T follicular helper cell (primary cell): ENCODE results near the gene GTF2F2.

Experiments
- DNase-seq: peaks from one replicate; pipeline ENCODE4 v3.0.0-alpha.2; 2020; ENCODE audit warnings: low read depth

GTF2F2 gene

GRCh38 chr13:45122941-45123340, 2.6 kb downstream of the GTF2F2 start:
- DNase-seq, result no peak

GRCh38 chr13:45132369-45133064, 12.2 kb downstream of the GTF2F2 start:
- no peak for DNase-seq

- DNase-seq, result no peak
These were observed 13.2 kb downstream of the GTF2F2 start for GRCh38 chr13:45133396-45134118.

GRCh38 chr13:45136741-45137504, 16.6 kb downstream of the GTF2F2 start:
- no peak for DNase-seq

- DNase-seq, result no peak
These were observed 17.2 kb downstream of the GTF2F2 start for GRCh38 chr13:45137526-45137925.

GRCh38 chr13:45138282-45138681, 18.0 kb downstream of the GTF2F2 start:
- no peak for DNase-seq

- no peak for DNase-seq
These were observed 21.1 kb downstream of the GTF2F2 start for GRCh38 chr13:45141369-45141768.

- no peak for DNase-seq
These were observed 22.4 kb downstream of the GTF2F2 start for GRCh38 chr13:45142440-45143345.

- no peak for DNase-seq
These were observed 23.0 kb downstream of the GTF2F2 start for GRCh38 chr13:45143346-45143751.

GRCh38 chr13:45149964-45150363, 29.7 kb downstream of the GTF2F2 start:
- no peak for DNase-seq

- no peak for DNase-seq
These were observed 36.5 kb downstream of the GTF2F2 start for GRCh38 chr13:45156565-45157361.

GRCh38 chr13:45162194-45162593, 41.9 kb downstream of the GTF2F2 start:
- no peak for DNase-seq

GRCh38 chr13:45162821-45163220, 42.5 kb downstream of the GTF2F2 start:
- no peak for DNase-seq

- no peak for DNase-seq
These were observed 46.5 kb downstream of the GTF2F2 start for GRCh38 chr13:45166858-45167257.

GRCh38 chr13:45167611-45168554, 47.6 kb downstream of the GTF2F2 start:
- no peak for DNase-seq

GRCh38 chr13:45168555-45168930, 48.2 kb downstream of the GTF2F2 start:
- no peak for DNase-seq

- no peak for DNase-seq
These were observed 54.2 kb downstream of the GTF2F2 start for GRCh38 chr13:45174478-45174877.

GRCh38 chr13:45178349-45179162, 58.2 kb downstream of the GTF2F2 start:
- DNase-seq, result no peak

GRCh38 chr13:45179428-45179827, 59.1 kb downstream of the GTF2F2 start:
- DNase-seq, result no peak
